Mesenteric fat pad (tissue), 1 donor: Measurements from ENCODE around the gene GYG1. TPM values are rescaled to one million over a fixed set of nuclear protein-coding genes. Genes with fewer than 3 reads are reported as not detected.

ENCODE experiments used
- DNase-seq: peaks from one replicate; pipeline ENCODE4 v3.0.0-alpha.2; 2020; ENCODE audit warnings: low spot score
- long read RNA-seq: library from polyadenylated mRNA; unstranded; transcript quantifications from one replicate; pipeline ENCODE4 v2.0.0, GENCODE V29; 2020
- total RNA-seq: library from RNA; stranded (reverse); fragmentation: NEBNext Ultra II Directional; extraction: Animal tissue kit (Norgen Biotek cat#: 25700); gene quantifications from one replicate; pipeline ENCODE4 v1.2.1, GENCODE V29; 2021
- donor health status: DM: yes; HTN: yes; CAD: no.

Gene GYG1
- total RNA-seq, result 52.9 TPM
- long read RNA-seq, transcript GYG1-201 (7 exons, 1,890 nt), result major isoform, 171 of 200 reads
- long read RNA-seq, transcript GYG1-210 (6 exons, 1,563 nt), result minor isoform, 11 of 200 reads
- long read RNA-seq, partial matches to known transcripts, result 5 of 200 reads
- long read RNA-seq, other reads (novel, unspliced or antisense), result 12 of 200 reads

- DNase-seq, result peak; percentile 95
These were observed at the start of gene GYG1 for GRCh38 chr3:148991219-148992026. GYG1 (plus strand) TSS chr3:148991540; CDS start chr3:148991641, 101 bp downstream.

- no peak for DNase-seq
These were observed 47.7 kb upstream of the GYG1 start for GRCh38 chr3:148943506-148944205.

- no peak for DNase-seq
These were observed 46.2 kb upstream of the GYG1 start for GRCh38 chr3:148945116-148945515.

- DNase-seq, result no peak
These were observed 42.3 kb upstream of the GYG1 start for GRCh38 chr3:148948913-148949657.

- no peak for DNase-seq
These were observed 40.5 kb upstream of the GYG1 start for GRCh38 chr3:148950806-148951205.

GRCh38 chr3:148951599-148952361 lies 39.6 kb upstream of the GYG1 start:
- DNase-seq, result no peak

- no peak for DNase-seq
These were observed 38.2 kb upstream of the GYG1 start for GRCh38 chr3:148953094-148953493.

GRCh38 chr3:148954981-148955380 lies 36.4 kb upstream of the GYG1 start:
- no peak for DNase-seq

- DNase-seq, result no peak
These were observed 35.6 kb upstream of the GYG1 start for GRCh38 chr3:148955544-148956346.

GRCh38 chr3:148957586-148957985 lies 33.8 kb upstream of the GYG1 start:
- DNase-seq, result no peak

GRCh38 chr3:148958696-148959095 lies 32.6 kb upstream of the GYG1 start:
- no peak for DNase-seq

- DNase-seq, result no peak
These were observed 28.8 kb upstream of the GYG1 start for GRCh38 chr3:148962513-148962912.

- no peak for DNase-seq
These were observed 26.5 kb upstream of the GYG1 start for GRCh38 chr3:148964809-148965208.

GRCh38 chr3:148968321-148968720 lies 23.0 kb upstream of the GYG1 start:
- DNase-seq, result no peak

- no peak for DNase-seq
These were observed 21.1 kb upstream of the GYG1 start for GRCh38 chr3:148970271-148970670.

GRCh38 chr3:148971401-148972163 lies 19.8 kb upstream of the GYG1 start:
- no peak for DNase-seq

- no peak for DNase-seq
These were observed 16.6 kb upstream of the GYG1 start for GRCh38 chr3:148974726-148975125.

- DNase-seq, result no peak
These were observed 16.1 kb upstream of the GYG1 start for GRCh38 chr3:148975248-148975647.

GRCh38 chr3:148975696-148976095 lies 15.6 kb upstream of the GYG1 start:
- no peak for DNase-seq
